Caco-2 (cell line): ENCODE results near the gene ERICH4. TPM values are rescaled to one million over a fixed set of nuclear protein-coding genes. Genes with fewer than 3 reads are reported as not detected.

ENCODE experiments used
- BruUV-seq: library from RNA; stranded (reverse); fragments of 400-500 nt; replicated peaks from 2 replicates; lab custom pipeline; 2021; lab: Mats Ljungman, UMichigan
- CTCF ChIA-PET: fragments of 300-600 bp; sonication (Branson Sonifier 250); formaldehyde crosslinking; loops from one replicate; lab custom pipeline; 2022; ENCODE audit warnings: antibody characterized with exemption; lab: Charles Lee
- POLR2A ChIA-PET: fragments of 300-600 bp; sonication (Branson Sonifier 250); formaldehyde crosslinking; loops from one replicate; lab custom pipeline; 2022; ENCODE audit warnings: antibody characterized with exemption; lab: Charles Lee
- DNase-seq, 2 experiments: peaks; one replicate each; pipeline versions ENCODE4 v3.0.0 to v3.0.0-alpha.2; 2020 to 2022
- H3K27me3 ChIP-seq: replicated peaks from 2 replicates; pipeline ENCODE4 v1.6.0; 2011; ENCODE audit warnings: low read length; ENCODE audit not compliant: control insufficient read depth, insufficient read depth
- H3K36me3 ChIP-seq: 2 replicates; pipeline ENCODE4 v1.5.1; 2011; ENCODE audit warnings: low read length; ENCODE audit not compliant: control insufficient read depth, insufficient read depth
- H3K4me1 ChIP-seq: fragments of 250-450 bp; sonication (Bioruptor Pico); 2 replicates; pipeline ENCODE4 v1.5.1; 2020; ENCODE audit warnings: mild to moderate bottlenecking
- H3K4me3 ChIP-seq: 2 replicates; pipeline ENCODE4 v1.5.1; 2011; ENCODE audit warnings: low read depth, mild to moderate bottlenecking, control low read depth, low read length
- H3K9me3 ChIP-seq: fragments of 250-450 bp; sonication (Bioruptor Pico); 2 replicates; pipeline ENCODE4 v1.5.1; 2020; ENCODE audit warnings: mild to moderate bottlenecking, moderate library complexity
- H3K27ac Mint-ChIP-seq: one replicate; pipeline ENCODE4 v1.8.0; 2022; ENCODE audit warnings: mixed read lengths; ENCODE audit not compliant: unreplicated experiment
- H3K27me3 Mint-ChIP-seq: one replicate; pipeline ENCODE4 v1.8.0; 2022; ENCODE audit warnings: mixed read lengths; ENCODE audit not compliant: insufficient read depth, unreplicated experiment
- H3K36me3 Mint-ChIP-seq: one replicate; pipeline ENCODE4 v1.8.0; 2022; ENCODE audit warnings: mild to moderate bottlenecking, mixed read lengths; ENCODE audit not compliant: insufficient read depth, unreplicated experiment
- H3K4me1 Mint-ChIP-seq: one replicate; pipeline ENCODE4 v1.8.0; 2022; ENCODE audit warnings: low read depth, mixed read lengths; ENCODE audit not compliant: unreplicated experiment
- H3K4me3 Mint-ChIP-seq: one replicate; pipeline ENCODE4 v1.8.0; 2022; ENCODE audit warnings: mild to moderate bottlenecking, moderate library complexity, mixed read lengths; ENCODE audit not compliant: unreplicated experiment
- H3K9me3 Mint-ChIP-seq: one replicate; pipeline ENCODE4 v1.8.0; 2022; ENCODE audit warnings: mixed read lengths; ENCODE audit not compliant: unreplicated experiment
- intact Hi-C: fragments of 100-400 bp; cut with micrococcal nuclease; formaldehyde crosslinking; loops from one replicate; pipeline ENCODE4 v1.10.0; 2022; ENCODE audit not compliant: unreplicated experiment
- total RNA-seq: library from RNA; stranded (reverse); gene quantifications from 2 replicates; pipeline ENCODE4 v1.2.3, GENCODE V29; 2022
- TF ChIP-seq, protein P1 (sequence below), 2 experiments: fragments of 200-600 bp in 1 of 2; IDR thresholded peaks; 1 replicate in 1 of 2; 2 replicates in 1 of 2; pipeline versions ENCODE4 v1.5.1 to v1.8.0; 2011 to 2022; ENCODE audit warnings: antibody characterized with exemption in 1 of 2, control low read depth in 1 of 2, inconsistent platforms in 1 of 2, low read depth in 1 of 2, low read length in 1 of 2, mild to moderate bottlenecking in 1 of 2, moderate library complexity in 1 of 2; ENCODE audit not compliant: insufficient read depth in 1 of 2, severe bottlenecking in 1 of 2, unreplicated experiment in 1 of 2

ERICH4 gene
- total RNA-seq, 1 experiment from 2014 or later: not detected

DNA sequence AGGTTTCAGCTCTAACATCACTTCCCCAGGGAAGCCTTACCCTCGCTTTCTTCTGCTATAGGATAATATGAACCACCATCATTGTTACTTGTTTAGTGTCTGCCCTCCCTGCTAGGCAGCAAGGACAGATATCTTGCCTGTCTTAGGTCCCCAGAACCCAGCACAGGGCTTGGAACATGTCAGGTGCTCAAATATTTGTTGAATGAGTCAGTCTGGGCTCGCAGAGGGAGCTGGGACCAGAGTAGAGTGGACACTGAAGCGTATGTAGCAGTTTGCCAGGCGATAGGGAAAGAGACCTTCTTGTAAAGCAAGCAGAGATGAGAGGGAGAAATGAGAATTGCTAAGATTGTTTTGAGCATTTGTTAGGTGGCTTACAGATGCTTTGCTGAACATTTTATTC, 33.7 kb upstream of the ERICH4 start:
- peak overlapping the region; percentile 59 for H3K4me3 Mint-ChIP-seq
- H3K36me3 Mint-ChIP-seq: peaks cover 21% of the 10 kb centered on the region
- no peaks in the 10 kb centered on the region for H3K9me3 ChIP-seq
- H3K27ac Mint-ChIP-seq: peak overlapping the region; percentile 89
- H3K27me3 ChIP-seq: no peaks in the 10 kb centered on the region
- TF ChIP-seq, protein P1, sequence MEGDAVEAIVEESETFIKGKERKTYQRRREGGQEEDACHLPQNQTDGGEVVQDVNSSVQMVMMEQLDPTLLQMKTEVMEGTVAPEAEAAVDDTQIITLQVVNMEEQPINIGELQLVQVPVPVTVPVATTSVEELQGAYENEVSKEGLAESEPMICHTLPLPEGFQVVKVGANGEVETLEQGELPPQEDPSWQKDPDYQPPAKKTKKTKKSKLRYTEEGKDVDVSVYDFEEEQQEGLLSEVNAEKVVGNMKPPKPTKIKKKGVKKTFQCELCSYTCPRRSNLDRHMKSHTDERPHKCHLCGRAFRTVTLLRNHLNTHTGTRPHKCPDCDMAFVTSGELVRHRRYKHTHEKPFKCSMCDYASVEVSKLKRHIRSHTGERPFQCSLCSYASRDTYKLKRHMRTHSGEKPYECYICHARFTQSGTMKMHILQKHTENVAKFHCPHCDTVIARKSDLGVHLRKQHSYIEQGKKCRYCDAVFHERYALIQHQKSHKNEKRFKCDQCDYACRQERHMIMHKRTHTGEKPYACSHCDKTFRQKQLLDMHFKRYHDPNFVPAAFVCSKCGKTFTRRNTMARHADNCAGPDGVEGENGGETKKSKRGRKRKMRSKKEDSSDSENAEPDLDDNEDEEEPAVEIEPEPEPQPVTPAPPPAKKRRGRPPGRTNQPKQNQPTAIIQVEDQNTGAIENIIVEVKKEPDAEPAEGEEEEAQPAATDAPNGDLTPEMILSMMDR (IDR thresholded peaks at IDR 0.05; ENCODE audit: insufficient read depth in 1 of 2, low read depth in 1 of 2, low read length in 1 of 2, severe bottlenecking in 1 of 2, unreplicated experiment in 1 of 2): no peak
- peaks cover 16% of the 10 kb centered on the region for H3K4me1 Mint-ChIP-seq
- peaks cover 15% of the 10 kb centered on the region for H3K4me1 ChIP-seq
- H3K27me3 Mint-ChIP-seq: no peaks in the 10 kb centered on the region
- H3K9me3 Mint-ChIP-seq: no peaks in the 10 kb centered on the region
- ChIA-PET CTCF (interaction anchor here (0.6 to 1.4 kb wide), 4 partner anchors 22 to 543 kb away, joined by 4 to 7 read pairs (median 6); partner anchors contain the start of gene DMAC2), POLR2A (interaction anchor here (1.0 to 1.2 kb wide), 4 partner anchors 11 to 45 kb away, joined by 3 to 10 read pairs (median 6); partner anchors contain the start of genes B9D2 and DMAC2)
- no TSS peak for BruUV-seq
- H3K36me3 ChIP-seq: no peaks in the 10 kb centered on the region; the same call in 1 of the 2 replicates
- no peak overlapping the region for H3K4me3 ChIP-seq
- peak; percentile 75 to 80 for DNase-seq
- intact Hi-C loops: loop anchor here (1.0 kb wide), 2 partner anchors 18 to 22 kb away; partner anchors contain the start of gene B3GNT8

DNA sequence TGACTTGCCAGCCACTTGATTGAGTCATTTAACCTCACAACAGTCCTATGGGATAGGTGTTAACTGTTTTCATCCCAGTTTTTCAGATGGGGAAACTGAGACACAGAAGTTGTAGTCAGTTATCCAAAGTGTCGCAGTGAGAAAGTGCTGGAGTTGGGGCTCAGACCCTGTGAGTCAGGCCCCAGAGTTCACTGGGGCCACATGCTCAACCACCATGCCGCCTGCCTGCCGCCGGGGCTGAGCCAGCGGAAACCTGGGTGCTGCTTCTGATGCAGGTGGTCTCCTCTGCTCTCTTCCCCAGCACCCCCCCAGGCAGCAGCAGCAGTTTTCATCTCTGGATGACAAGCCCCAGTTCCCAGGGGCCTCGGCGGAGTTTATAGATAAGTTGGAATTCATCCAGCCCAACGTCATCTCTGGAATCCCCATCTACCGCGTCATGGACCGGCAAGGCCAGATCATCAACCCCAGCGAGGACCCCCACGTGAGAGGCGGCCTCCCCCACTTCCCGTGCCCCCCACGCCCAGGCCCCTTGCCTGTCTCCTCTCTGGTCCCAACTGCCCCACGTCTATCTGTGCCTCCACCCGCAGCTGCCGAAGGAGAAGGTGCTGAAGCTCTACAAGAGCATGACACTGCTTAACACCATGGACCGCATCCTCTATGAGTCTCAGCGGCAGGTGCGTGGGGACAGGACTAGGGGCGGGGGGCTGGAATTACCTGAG, 32.5 kb upstream of the ERICH4 start:
- intact Hi-C loops: no loop called here
- ChIA-PET CTCF (no interaction called here), POLR2A (interaction anchor here (1.2 kb wide), 1 partner anchor 29 kb away, joined by 10 read pairs; the partner anchor contains the start of gene DMAC2)
- H3K4me3 Mint-ChIP-seq: no peak overlapping the region
- BruUV-seq: no TSS peak
- H3K27me3 Mint-ChIP-seq: no peaks in the 10 kb centered on the region
- peaks cover 16% of the 10 kb centered on the region for H3K4me1 Mint-ChIP-seq
- Histone ChIP-seq H3K27me3 (no peaks in the 10 kb centered on the region), H3K36me3 (peaks cover 2% of the 10 kb centered on the region; the same call in 1 of the 2 replicates), H3K4me3 (no peak overlapping the region), H3K4me1 (peaks cover 15% of the 10 kb centered on the region), H3K9me3 (no peaks in the 10 kb centered on the region)
- TF ChIP-seq, protein P1 (IDR thresholded peaks at IDR 0.05; ENCODE audit: insufficient read depth in 1 of 2, low read depth in 1 of 2, low read length in 1 of 2, severe bottlenecking in 1 of 2, unreplicated experiment in 1 of 2): no peak
- H3K27ac Mint-ChIP-seq: peak overlapping the region; percentile 89
- H3K36me3 Mint-ChIP-seq: peaks cover 27% of the 10 kb centered on the region
- H3K9me3 Mint-ChIP-seq: no peaks in the 10 kb centered on the region
- no peak for DNase-seq

DNA sequence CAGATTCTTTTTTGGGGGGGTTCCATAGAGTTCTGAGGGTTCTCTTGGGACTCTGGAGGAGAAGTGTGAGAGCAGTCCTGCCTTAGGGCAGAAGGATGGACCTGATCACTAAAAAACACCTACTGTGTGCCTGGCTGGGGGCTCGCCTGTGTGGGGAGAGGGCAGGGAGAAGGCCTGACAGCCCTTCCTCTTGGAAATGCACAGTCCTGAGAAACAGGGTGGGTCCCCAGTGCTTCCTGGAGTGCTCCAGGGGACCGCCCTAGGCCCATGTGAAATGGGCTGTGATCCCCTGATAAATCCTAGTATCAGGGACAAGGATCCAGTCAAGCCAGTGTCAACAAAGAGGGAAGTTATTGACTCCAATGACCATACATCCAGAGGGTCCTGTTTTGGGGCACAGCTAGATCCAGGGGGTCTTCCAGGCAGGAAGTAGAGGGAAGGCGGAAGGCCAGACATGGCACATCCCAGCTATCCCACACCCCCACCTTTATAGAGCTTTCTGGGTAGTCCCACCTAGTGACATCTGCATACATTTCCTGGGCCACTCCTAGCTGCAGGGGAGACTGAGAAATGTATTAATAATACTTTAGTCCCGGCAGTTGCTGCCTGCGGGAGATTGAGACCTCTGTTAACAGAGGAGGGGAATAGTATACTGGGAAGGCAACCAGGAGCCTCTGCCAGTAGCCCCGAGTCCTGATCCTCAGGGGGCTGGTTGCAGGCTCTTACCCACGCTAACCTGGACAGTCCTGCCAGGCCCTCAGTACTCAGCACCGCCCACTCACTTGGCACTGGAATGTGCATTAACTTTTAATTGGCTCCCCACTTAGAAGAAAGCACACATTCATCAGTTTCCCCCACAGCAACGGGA, 31.6 kb upstream of the ERICH4 start:
- intact Hi-C loops: no loop called here
- Histone ChIP-seq H3K4me3 (no peak overlapping the region), H3K9me3 (no peaks in the 10 kb centered on the region), H3K4me1 (peaks cover 15% of the 10 kb centered on the region), H3K27me3 (no peaks in the 10 kb centered on the region), H3K36me3 (peaks cover 2% of the 10 kb centered on the region; the same call in 1 of the 2 replicates)
- Mint-ChIP-seq H3K36me3 (peaks cover 27% of the 10 kb centered on the region), H3K9me3 (no peaks in the 10 kb centered on the region), H3K4me3 (no peak overlapping the region), H3K4me1 (peaks cover 16% of the 10 kb centered on the region), H3K27ac (no peak overlapping the region), H3K27me3 (no peaks in the 10 kb centered on the region)
- ChIA-PET POLR2A (no interaction called here), CTCF (no interaction called here)
- BruUV-seq: no TSS peak
- TF ChIP-seq, protein P1 (IDR thresholded peaks at IDR 0.05; ENCODE audit: insufficient read depth in 1 of 2, low read depth in 1 of 2, low read length in 1 of 2, severe bottlenecking in 1 of 2, unreplicated experiment in 1 of 2): no peak
- DNase-seq: no peak
